NCI-H2196 treated with DMSO at 0.1 percent for 48 hours (cell line): ENCODE data around the gene SLX9.
"Not testable (repeated sequence)": the region's sequence is repeated elsewhere in the genome, so short reads cannot be mapped to it uniquely, and the experiment has no call there.

Source experiments
- DNase-seq: peaks from one replicate; lab custom pipeline; 2025; ENCODE audit not compliant: unreplicated experiment; lab: John Stamatoyannopoulos, UW

SLX9 gene

DNA sequence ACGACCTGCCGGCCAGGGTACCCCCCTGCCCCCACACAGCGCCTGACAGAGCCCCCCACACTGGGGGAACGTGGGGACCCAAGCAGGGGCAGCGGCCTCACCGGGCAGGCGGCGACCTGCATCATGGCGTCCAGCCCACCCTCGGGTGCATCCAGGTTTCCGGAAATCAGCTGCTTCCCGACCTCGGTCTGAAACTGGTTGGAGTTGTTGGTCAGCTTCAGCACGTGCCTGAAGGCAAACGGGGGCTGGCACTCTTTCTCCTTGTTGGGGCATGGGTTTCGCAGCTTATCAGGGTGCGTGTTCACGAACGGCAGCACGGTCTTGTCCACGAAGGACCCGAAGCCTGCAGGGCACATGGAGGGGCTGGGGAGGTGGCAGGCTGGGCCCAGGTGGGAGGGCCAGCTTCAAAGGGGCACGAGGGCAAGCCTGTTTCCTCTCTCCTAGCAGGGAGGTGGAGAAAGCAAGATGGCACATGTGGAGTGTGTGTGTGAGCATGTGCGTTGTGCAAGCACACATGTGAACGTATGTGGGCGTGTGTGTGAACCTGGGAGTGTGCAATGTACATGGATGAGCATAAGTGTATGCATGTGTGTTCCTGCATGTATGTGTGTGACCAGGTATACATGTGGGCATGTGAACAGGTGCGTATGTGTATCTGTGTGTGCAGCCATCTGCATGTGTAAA lies 38.3 kb upstream of the SLX9 start:
- DNase-seq, result no peak

DNA sequence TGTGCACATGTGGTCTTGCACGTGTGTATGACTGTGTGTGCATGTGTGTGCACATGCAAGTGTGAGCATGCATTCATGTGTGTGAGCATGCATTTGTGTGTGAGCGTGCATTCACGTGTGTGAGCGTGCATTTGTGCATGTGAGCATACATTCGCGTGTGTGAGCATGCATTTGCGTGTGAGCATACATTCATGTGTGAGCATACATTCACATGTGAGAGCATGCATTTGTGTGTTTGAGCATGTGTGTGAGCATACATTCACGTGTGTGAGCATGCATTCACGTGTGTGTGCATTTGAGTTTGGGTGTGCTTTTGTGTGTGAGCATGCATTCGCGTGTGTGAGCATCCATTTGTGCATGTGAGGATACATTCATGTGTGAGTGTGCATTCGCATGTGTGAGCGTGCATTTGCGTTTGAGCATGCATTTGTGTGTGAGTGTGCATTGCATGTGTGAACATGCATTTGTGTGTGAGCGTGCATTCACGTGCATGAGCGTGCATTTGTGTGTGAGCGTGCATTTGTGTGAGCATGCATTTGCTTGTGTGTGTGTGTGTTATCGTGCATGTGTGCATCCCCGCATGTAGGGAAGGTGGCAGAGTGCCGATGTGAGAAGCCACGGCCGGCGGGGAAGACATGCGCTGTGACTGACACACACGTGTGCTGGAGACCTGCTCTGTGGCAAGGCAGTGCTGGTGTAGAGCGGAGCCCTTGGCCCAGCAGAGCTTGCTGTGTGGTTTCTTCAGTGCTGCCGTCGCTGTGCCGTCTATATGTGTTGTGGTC lies 37.4 kb upstream of the SLX9 start:
- no peak for DNase-seq

DNA sequence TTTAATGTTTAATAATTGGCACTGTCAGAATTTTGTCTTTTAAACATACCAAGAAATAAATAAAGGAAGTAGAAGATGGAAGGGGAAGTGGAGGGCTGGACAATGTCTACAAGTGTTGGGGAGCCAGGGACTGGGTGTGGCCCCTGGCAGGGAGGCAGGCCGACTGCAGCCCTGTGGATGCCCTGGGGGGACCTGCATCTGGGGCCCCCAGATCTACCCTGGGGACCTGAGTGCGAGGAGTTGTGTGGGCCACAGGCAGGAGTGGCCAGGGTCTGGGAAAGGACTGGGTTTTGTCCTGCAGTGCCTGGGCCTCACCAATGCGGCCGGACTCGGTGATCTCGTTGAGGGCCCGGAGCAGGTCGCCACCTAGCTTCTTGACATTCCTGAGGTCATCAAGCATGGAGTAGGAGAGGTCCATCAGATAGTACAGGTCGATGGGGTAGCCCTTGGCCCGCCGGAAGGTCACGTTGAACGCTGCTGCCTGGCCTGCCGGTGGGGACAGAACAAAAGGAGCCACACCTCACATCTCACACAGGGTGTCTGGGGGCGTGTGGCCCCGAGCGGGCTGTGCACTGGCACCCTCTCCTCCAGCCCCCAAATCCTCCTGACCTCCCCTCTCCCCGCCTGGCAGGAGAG lies 36.7 kb upstream of the SLX9 start:
- DNase-seq, result no peak

DNA sequence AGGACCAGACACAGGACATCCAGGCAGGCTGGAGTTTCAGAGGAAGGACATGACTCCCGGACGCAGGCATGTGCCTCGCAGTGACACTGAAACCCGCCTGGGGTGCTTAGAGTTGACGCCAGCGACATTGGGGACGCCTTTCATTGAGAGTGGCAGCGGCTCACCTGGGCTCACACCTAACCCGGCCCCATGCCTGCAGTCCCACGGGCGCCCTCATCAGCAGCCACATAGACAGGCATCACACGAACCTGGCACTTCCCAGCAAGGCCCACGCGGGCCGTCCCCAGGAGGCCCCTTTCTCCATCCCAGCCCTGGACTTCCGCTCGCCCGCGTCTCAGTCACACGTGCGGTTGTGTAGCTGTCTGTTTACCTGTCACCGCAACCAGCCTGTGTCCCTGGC lies 36.1 kb upstream of the SLX9 start:
- DNase-seq, result no peak

DNA sequence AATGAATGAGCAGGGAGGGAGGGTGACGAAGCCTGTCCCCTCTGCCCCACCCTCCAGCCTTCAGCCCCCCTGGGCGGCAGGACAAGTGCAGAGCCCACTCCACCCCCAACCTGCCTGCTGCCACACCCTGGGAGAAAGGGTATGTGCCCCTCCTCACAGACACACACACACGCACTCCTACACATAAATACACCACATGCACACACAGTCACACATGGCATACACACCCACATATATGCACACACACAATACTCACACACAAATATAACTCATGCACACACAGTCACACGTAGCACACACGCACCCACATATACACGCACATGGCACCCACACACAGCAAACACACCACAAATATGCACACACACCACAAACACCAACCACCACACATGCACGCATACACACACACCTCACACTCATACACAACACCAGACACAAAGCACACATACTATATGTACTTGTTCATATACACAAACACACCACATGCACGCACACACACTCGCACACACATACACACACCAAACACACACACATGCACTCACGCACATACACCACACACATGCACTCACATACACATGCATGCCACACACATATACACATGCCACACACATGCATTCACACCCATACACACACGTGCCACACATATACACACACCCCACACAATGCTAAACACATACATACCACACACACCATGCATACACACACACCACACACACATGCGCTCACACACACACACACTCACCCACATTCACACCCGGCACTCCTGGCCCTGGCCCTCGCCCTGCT lies 35.5 kb upstream of the SLX9 start:
- DNase-seq, result no peak

DNA sequence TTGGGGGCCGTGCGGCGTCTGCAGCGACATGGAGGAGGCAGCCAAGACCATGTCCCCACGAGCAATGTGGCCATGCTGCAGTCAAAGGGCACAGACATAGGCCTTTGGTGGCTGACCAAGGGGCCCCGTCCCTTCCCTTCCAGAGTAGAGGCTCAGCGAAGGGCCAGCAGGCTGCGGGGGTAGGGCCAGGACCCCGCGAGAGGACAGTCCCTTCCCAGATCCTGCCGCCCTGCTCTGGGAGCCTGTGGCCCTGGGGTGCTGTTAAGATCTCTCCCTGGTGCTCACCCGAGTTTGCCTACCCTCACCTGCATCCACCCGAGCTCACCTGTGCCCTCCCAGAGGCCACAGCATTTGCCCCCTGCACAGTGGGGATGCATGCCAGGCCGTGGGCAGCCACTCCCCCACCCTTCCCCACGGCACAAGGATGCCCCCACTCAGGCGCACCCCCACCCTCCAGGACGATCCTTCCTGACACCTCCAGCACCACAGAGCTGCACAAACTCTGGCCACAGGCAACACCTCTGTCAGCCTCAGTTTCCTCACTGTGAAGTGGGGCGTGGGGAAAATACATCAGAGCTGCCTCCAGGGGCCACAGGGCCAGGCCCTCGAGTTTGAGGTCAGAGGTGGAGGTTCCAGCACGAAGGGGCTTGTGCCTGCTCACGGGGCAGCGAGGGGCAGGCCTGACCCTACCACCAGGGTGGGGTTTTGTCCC lies 34.7 kb upstream of the SLX9 start:
- no peak for DNase-seq

DNA sequence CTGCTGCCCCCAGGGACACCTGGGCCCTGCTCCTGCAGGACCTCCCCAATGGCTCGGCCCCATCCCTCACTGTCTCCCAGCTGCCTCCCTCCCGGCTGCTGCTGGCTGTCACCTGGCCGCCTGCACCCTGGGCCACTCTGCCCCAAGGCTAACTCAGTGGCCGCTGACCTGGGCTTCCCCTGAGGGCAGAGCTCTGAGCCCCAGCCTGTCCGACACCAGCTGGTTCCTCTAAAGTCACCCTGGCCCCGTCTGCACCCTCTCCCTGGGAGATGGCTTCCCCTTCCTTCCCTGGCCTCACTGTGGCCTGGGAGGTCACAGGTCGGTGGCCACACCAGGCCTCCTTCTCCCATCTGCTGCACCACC lies 34.1 kb upstream of the SLX9 start:
- DNase-seq, result no peak

DNA sequence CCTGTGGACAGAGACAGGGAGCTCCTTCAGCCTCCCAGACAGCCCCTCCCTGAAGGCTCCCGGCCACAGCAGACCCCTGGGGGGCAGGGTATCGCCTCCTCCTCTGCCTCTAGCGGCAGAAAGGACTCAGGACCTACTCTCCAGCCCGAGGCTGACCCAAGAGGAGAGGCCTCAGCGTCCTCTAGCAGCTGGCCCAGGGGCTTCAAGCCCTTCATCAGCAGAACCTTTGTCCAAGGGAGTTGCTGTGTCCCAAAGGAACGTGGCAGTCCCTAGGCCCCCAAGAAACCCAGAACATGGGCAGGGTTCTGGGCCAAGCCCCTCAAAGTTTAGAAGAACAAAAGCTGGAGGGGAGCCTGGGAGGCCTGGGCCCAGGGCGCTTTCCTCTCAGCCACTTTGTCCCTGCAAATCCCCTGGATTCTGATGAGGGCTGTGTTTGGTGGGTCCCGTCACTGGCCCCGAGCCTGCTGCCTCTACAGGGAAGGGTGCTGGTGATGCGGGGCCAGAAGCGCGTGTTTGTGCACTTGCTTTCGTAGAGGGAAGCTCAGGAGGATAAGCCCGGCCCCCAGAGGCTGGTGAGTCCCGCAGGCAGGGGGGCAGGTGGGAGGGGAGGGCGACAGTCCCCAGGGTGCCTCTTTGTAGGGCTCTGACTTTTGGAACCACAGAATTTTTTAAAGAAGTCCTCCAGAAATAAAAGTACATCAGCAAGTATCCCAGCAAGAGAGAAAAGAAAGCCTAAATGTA lies 32.4 kb upstream of the SLX9 start:
- no peak for DNase-seq

DNA sequence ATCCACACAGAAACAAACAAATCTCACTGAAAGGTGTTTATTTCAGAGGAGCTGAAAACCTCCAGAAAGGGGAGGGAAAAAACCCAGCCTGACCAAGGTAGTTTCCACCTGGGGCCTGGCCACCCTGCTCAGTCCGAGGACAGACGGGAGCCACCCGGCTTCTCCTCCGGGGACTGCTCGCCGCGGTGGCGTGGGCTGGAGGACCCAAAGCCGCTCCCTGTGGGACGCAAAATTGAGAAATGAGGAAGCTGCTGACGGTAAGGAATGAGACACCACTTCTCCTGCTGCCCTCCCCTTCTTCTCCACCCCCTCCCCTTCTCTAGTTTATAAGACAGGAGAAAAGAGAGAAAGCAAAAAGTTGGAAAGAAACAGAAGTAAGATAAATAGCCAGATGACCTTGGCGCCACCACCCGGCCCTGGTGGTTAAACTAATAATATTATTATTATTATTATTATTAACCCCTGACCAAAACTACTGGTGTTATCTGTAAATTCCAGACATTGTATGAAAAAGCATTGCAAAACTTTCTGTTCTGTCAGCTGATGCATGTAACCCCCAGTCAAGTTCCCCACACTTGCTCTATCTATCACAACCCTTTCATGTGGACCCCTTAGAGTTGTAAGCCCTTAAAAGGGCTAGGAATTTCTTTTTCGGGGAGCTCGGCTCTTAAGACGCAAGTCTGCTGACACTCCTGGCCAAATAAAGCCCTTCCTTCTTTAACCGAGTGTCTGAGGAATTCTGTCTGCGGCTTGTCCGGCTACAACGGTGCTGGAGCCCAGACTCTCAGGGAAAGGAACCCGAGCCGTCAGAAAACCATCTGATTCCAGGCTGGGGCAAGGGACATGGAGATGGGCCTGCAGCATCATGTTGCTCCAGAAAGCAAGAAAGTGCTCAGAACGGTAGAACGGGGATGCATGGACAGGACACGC lies 31.6 kb upstream of the SLX9 start:
- no peak for DNase-seq

DNA sequence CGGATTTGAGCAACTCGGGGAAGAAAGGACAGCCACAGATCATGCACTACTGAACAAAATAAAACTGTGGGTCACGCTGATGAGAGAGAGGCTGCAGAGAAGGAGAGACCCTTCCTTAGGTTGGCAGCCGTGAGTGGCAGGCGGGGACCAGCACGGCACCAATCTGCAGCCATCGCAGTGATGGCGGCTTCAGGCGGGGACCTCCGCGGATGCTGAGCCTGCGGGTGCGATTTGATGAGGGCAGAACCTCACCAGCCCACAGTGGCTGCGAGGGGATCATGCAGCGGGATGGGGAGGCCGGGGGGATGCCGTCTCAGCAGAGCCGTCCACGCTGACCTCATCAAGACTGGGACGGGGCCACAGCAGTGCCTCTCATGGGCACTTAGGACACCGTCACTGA lies 30.9 kb upstream of the SLX9 start:
- DNase-seq, result no peak

DNA sequence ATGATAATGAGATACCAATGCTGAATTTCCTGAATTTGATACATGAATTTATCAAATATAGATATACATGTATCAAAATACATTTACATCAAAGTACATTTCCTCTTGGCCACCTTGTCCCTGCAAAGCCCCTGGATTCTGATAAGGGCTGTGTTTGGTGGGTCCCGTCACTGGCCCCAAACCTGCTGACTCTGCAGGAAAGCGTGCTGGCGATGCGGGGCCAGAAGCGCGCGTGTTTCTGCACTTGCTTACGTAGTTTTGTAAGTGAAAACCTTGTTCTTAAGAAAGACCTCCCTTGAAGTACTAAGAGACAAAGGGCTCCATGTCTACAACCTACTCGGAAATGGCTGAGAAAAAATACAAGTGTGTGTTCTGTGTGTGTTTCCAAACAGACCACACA lies 30.1 kb upstream of the SLX9 start:
- DNase-seq, result no peak

DNA sequence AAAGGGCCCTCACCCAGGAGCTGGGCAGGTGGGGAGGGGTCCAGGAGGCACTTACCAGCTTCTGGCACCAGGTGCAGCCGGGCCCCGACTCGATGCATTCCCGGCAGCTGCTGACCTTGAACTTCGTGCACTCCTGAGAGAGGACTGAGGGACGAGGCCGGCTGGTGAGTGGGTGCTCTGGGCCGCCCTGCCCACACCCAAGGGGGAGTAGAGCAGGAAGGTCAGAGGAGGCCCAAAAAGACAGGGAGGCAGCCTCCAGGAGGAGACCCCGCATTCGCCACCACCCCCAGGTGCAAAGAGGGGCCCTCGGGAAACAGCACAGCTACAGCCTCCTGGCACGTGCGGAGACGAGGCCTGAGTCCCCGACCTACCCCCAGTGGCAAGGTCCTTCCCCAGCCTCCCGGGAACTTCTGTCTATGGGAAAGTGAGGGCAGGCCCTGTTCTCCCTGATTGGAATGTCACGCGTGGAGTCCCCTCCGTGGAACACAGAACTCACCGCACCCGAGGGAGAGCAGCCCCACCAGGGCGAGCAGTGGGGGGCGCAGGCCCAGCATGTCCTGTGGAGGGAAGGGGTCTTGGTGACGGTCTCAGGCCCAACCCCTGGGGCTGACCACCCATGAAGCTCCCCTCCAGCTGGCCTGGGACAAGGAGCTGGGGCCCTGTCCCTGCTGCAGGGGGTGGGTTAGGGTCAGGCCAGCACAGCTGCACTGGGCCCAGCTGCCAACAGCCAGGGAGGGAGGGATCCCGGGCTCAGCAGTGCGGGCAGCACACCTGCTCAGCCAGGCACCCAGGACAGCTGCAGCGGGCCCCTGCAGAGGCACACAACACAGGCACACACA lies 29.4 kb upstream of the SLX9 start:
- no peak for DNase-seq

DNA sequence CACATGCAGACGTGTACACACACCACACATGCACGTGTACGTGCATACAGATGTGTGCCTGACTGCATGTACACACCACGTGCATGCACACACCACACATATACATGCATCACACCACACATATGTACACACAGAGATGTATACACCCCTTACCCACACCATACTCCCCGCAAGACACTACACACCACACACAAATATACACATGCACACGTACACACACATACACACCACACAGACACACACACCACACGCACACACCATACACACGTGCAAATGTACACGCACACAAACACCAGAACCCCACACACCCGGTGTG lies 28.8 kb upstream of the SLX9 start:
- no peak for DNase-seq

DNA sequence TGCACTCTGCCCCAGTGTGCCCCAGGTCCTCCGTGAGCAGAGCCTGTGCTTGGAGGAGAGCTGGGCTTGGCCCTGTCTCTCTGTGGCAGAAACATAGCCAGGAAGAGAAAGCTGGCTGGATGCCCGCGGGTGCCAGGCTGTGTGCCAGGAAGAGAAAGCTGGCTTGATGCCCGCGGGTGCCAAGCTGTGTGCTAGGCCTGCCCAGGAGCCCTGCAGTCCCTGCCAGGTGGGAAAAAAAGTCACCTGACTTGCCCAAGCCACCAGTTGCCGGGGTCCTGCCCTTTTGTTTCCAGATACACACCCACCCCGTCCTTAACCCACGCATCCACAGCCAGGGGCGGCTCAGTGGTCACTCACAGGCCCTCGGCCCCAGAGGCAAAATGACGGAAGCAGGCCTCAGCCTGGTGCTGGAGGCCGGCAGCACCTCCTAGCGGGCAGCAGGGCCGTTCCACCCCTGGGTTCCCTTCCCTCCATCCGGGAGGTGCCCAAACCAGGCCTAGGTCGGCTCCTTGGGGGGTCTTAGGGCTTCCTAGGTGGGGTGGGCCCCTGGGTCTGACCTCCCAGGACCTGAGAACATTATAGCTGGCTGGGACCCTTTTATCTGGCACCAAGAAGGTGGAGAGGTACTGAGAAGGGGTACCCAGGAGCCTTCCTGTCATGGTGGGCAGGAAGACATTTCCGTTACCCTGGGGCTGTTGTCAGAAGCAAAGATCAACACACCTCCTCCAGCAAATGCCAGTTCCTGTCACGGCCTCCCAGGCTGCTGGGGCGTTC lies 28.3 kb upstream of the SLX9 start:
- DNase-seq, result peak; percentile 78

DNA sequence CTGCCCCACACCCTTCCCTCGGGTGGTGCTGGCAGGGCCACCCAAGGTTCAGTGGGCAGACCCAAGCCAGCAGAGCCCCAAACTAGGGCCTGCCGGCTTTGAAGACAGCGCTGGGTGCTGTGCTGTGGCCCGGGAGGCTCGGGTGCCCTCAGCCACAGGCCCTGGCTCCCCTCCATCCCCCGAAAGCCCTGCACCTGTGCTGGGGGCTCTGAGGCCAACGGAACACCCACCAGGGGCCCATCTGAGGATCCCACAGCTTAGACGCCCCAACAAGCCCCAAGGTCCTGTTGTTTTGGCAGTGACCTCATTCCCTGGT lies 27.7 kb upstream of the SLX9 start:
- no peak for DNase-seq

DNA sequence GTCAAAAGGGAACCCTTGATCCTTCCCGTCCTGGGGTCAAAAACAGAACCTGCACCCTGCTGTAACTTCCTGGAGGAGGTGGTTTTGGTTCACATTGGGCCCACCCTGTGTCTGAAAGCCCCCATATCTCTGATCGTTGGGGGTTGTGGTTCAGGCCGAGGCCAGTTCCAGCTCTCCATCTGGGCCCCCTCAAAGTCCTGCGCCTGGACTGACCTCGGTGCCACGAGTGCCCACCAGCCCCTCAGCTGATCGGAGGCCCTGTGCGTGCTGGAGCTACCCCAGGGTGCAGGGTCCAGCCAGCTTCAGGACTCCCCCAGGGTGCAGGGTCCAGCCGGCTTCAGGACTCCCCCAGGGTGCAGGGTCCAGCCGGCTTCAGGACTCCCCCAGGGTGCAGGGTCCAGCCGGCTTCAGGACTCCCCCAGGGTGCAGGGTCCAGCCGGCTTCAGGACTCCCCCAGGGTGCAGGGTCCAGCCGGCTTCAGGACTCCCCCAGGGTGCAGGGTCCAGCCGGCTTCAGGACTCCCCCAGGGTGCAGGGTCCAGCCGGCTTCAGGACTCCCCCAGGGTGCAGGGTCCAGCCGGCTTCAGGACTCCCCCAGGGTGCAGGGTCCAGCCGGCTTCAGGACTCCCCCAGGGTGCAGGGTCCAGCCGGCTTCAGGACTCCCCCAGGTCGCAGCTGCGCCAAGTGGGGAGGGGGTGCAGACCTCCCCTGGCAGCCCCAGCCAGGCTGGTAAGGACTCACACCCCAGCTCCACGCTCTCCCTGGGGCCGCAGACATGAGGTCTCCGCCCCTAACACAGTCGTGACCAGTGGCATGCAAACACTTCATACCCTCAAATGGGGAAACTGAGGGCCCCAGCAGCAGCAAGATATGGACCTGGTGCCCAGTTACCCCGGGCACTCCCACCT lies 27.1 kb upstream of the SLX9 start:
- DNase-seq, result not testable (repeated sequence)
